Spleen (tissue), 13 donors: Measurements from ENCODE around the gene ZNF385B. TPM values are rescaled to one million over a fixed set of nuclear protein-coding genes. Genes with fewer than 3 reads are reported as not detected.

Source experiments
- DNase-seq: peaks from one replicate; pipeline ENCODE4 v3.0.0-alpha.2; 2020
- H3K27ac ChIP-seq, 8 donors: fragments of 200-600 bp; sonication (generic) in 7 of 8; 1 replicate in 4 of 8; 2 replicates in 4 of 8; pipeline versions ENCODE4 v1.5.0 to v1.8.0; 2016 to 2021; ENCODE audit warnings: inconsistent platforms in 4 of 8, mild to moderate bottlenecking in 4 of 8, moderate library complexity in 1 of 8
- H3K27me3 ChIP-seq, 7 donors: fragments of 200-600 bp; sonication (generic) in 6 of 7; replicated peaks in 1 of 7; 1 replicate in 4 of 7; 2 replicates in 3 of 7; pipeline versions ENCODE4 v1.5.0 to v1.8.0; 2016 to 2021; ENCODE audit warnings: inconsistent platforms in 3 of 7, mild to moderate bottlenecking in 1 of 7
- H3K36me3 ChIP-seq, 6 donors: fragments of 200-600 bp; sonication (generic) in 5 of 6; 1 replicate in 4 of 6; 2 replicates in 2 of 6; pipeline versions ENCODE4 v1.5.0 to v1.8.0; 2016 to 2021; ENCODE audit warnings: inconsistent platforms in 2 of 6
- H3K4me1 ChIP-seq, 6 donors: fragments of 200-600 bp; sonication (generic) in 5 of 6; 1 replicate in 3 of 6; 2 replicates in 3 of 6; pipeline versions ENCODE4 v1.5.0 to v1.8.0; 2016 to 2021; ENCODE audit warnings: inconsistent platforms in 3 of 6
- H3K4me3 ChIP-seq, 8 donors: fragments of 200-600 bp; sonication (generic) in 7 of 8; 1 replicate in 4 of 8; 2 replicates in 4 of 8; pipeline versions ENCODE4 v1.5.0 to v1.8.0; 2016 to 2021; ENCODE audit warnings: inconsistent platforms in 4 of 8, mild to moderate bottlenecking in 4 of 8, moderate library complexity in 2 of 8
- H3K9me3 ChIP-seq, 8 donors: fragments of 200-600 bp; sonication (generic) in 7 of 8; 1 replicate in 4 of 8; 2 replicates in 4 of 8; pipeline versions ENCODE4 v1.5.0 to v1.8.0; 2016 to 2021; ENCODE audit warnings: inconsistent platforms in 4 of 8
- CTCF ChIP-seq, 11 experiments: fragments of 200-600 bp in 7 of 11; fragments of 450-650 bp in 4 of 11; sonication (generic) in 4 of 11; IDR thresholded peaks in 8 of 11; conservative IDR thresholded peaks in 3 of 11; 1 replicate in 7 of 11; 2 replicates in 4 of 11; pipeline versions ENCODE4 v1.4.0 to v1.8.0; 2016 to 2021; ENCODE audit warnings: antibody characterized with exemption in 11 of 11, inconsistent platforms in 4 of 11, mild to moderate bottlenecking in 1 of 11
- POLR2A ChIP-seq, 3 donors: fragments of 450-650 bp; IDR thresholded peaks; one replicate each; pipeline ENCODE4 v1.5.1; 2017; ENCODE audit warnings: antibody characterized with exemption in 3 of 3, mild to moderate bottlenecking in 1 of 3
- POLR2AphosphoS5 ChIP-seq, 3 donors: sonication (generic); formaldehyde crosslinking; IDR thresholded peaks; one replicate each; pipeline ENCODE4 v1.5.1; 2017; ENCODE audit warnings: antibody characterized with exemption in 3 of 3
- WGBS, 5 donors: extraction: QIAGEN DNeasy Blood & Tissue Kit in 3 of 5; methylation state at CpG; one replicate each; pipeline versions ENCODE4 v1.1.5 to v1.1.7; 2013 to 2018; 5-methylcytosine and 5-hydroxymethylcytosine counted together
- intact Hi-C: fragments of 100-400 bp; cut with DNase I; formaldehyde crosslinking; loops from one replicate; pipeline ENCODE4 v1.15.0; 2023; ENCODE audit warnings: low total_unique reads
- long read RNA-seq, 2 donors: transcript quantifications; one replicate each; lab custom pipeline, GENCODE V29; 2026
- polyA plus RNA-seq, 3 donors: library from polyadenylated mRNA; stranded (reverse); fragments of 200-250 nt; gene quantifications; one replicate each; pipeline ENCODE4 v1.2.1, GENCODE V29; 2013
- total RNA-seq, 7 donors: library from RNA; depleted of rRNA in 3 of 7; stranded (reverse); fragments of >200 nt in 3 of 7; fragmentation: NEBNext Ultra II Directional in 4 of 7; extraction: Animal tissue kit (Norgen Biotek cat#: 25700) in 4 of 7; gene quantifications; one replicate each; pipeline versions ENCODE4 v1.1.0 to v1.2.1, GENCODE V29; 2016 to 2021
- donor health status: healthy with polysubstance abuse.
- donor health status: DM: no; HTN: no; CAD: no; lungs with moderate emphysema.
- donor health status: DM: no; HTN: no; CAD: no.
- donor health status: Bipolar disorder and iron deficiency.
- donor health status: healthy.
- donor health status: DM: no; HTN: no; CAD: no.
- donor health status: DM: yes; HTN: yes; CAD: no.

Gene ZNF385B
- 1 to 10 TPM in 2 of 7 donors, under 1 TPM in 2, not detected in 3; 0.37 to 4.3 (median 0.89) TPM for total RNA-seq
- under 1 TPM; 0.03 to 0.17 (median 0.07) TPM for polyA plus RNA-seq
- long read RNA-seq, donor 1: 0 reads
- long read RNA-seq, donor 2: 0 reads

- 2 to 4% (median 3%) methylated on average over 17 to 55 of the region's 55 CpGs for WGBS, 5 donors
- TF ChIP-seq POLR2AphosphoS5 (IDR thresholded peaks at IDR 0.05) (no peak), CTCF (IDR thresholded peaks at IDR 0.05 in 8 of 11, conservative IDR thresholded peaks at IDR 0.05 in 3 of 11) (no peak), POLR2A (IDR thresholded peaks at IDR 0.05) (no peak)
- H3K27me3 ChIP-seq: peaks cover 0 to 53% (median 22%) of the 10 kb centered on the region in 7 donors
- H3K36me3 ChIP-seq: no peaks in the 10 kb centered on the region
- H3K4me3 ChIP-seq: peak within 1 kb of the TSS; percentile 29 to 68 (median 40)
- H3K4me1 ChIP-seq: peaks cover 0 to 26% (median 16%) of the 10 kb centered on the region in 6 donors
- no peaks in the 10 kb centered on the region for H3K9me3 ChIP-seq
- DNase-seq: no peak
- intact Hi-C loops: no loop called here
- no peak within 1 kb of the TSS for H3K27ac ChIP-seq
These were observed at the start of gene ZNF385B for GRCh38 chr2:179861416-179862067. ZNF385B (minus strand) TSS chr2:179861612.

- DNase-seq: no peak
- no peak for TF ChIP-seq POLR2AphosphoS5 (IDR thresholded peaks at IDR 0.05)
- no peak for TF ChIP-seq POLR2A (IDR thresholded peaks at IDR 0.05)
- intact Hi-C loops: no loop called here
- Histone ChIP-seq H3K9me3 (no peaks in the 10 kb centered on the region), H3K4me3 (no peak overlapping the region), H3K27me3 (no peaks in the 10 kb centered on the region), H3K4me1 (no peaks in the 10 kb centered on the region), H3K27ac (no peak overlapping the region), H3K36me3 (no peaks in the 10 kb centered on the region)
- WGBS, 5 donors: 69 to 88% (median 81%) methylated on average over 3 of the region's 3 CpGs
These were observed 49.3 kb upstream of the ZNF385B start for GRCh38 chr2:179910735-179911113.

GRCh38 chr2:179909845-179910734, 48.7 kb upstream of the ZNF385B start:
- Histone ChIP-seq H3K9me3 (no peaks in the 10 kb centered on the region), H3K27ac (no peak overlapping the region), H3K4me1 (no peaks in the 10 kb centered on the region), H3K4me3 (no peak overlapping the region), H3K36me3 (no peaks in the 10 kb centered on the region), H3K27me3 (no peaks in the 10 kb centered on the region)
- no peak for TF ChIP-seq CTCF (IDR thresholded peaks at IDR 0.05 in 8 of 11, conservative IDR thresholded peaks at IDR 0.05 in 3 of 11)
- no peak for TF ChIP-seq POLR2AphosphoS5 (IDR thresholded peaks at IDR 0.05)
- no peak for TF ChIP-seq POLR2A (IDR thresholded peaks at IDR 0.05)
- DNase-seq: no peak
- intact Hi-C loops: no loop called here
- 70 to 80% (median 74%) methylated on average over 6 of the region's 6 CpGs for WGBS, 5 donors

- peaks cover 0 to 15% (median 6%) of the 10 kb centered on the region in 8 donors for H3K9me3 ChIP-seq
- no peaks in the 10 kb centered on the region for H3K27me3 ChIP-seq
- no peak overlapping the region for H3K4me3 ChIP-seq
- intact Hi-C loops: no loop called here
- TF ChIP-seq CTCF (IDR thresholded peaks at IDR 0.05 in 8 of 11, conservative IDR thresholded peaks at IDR 0.05 in 3 of 11): no peak
- no peak for DNase-seq
- no peaks in the 10 kb centered on the region for H3K36me3 ChIP-seq
- H3K27ac ChIP-seq: no peak overlapping the region
- WGBS, 5 donors: 79 to 95% (median 87%) methylated on average over 5 of the region's 5 CpGs
- H3K4me1 ChIP-seq: no peaks in the 10 kb centered on the region
These were observed 39.2 kb upstream of the ZNF385B start for GRCh38 chr2:179900655-179901054.
